GM19372 (cell line): Measurements from ENCODE around the gene SLC2A1.

ENCODE experiments used
- ATAC-seq: cut with Tn5 transposase; IDR thresholded peaks from one replicate; pipeline ENCODE4 v1.9.1; 2021; ENCODE audit warnings: mild to moderate bottlenecking, low read depth, moderate library complexity; ENCODE audit not compliant: unreplicated experiment

SLC2A1 gene

GRCh38 chr1:42944246-42944928 lies 14.3 kb downstream of the SLC2A1 start:
- ATAC-seq = no peak

- no peak for ATAC-seq
These were observed 14.9 kb downstream of the SLC2A1 start for GRCh38 chr1:42943728-42944127.

GRCh38 chr1:42943166-42943565 lies 15.5 kb downstream of the SLC2A1 start:
- no peak for ATAC-seq

- ATAC-seq = no peak
These were observed 16.2 kb downstream of the SLC2A1 start for GRCh38 chr1:42942444-42942843.

- ATAC-seq = no peak
These were observed 16.9 kb downstream of the SLC2A1 start for GRCh38 chr1:42941640-42942330.

- ATAC-seq = no peak
These were observed 17.6 kb downstream of the SLC2A1 start for GRCh38 chr1:42940851-42941639.

- no peak for ATAC-seq
These were observed 19.7 kb downstream of the SLC2A1 start for GRCh38 chr1:42938645-42939615.

- ATAC-seq = no peak
These were observed 20.6 kb downstream of the SLC2A1 start for GRCh38 chr1:42937836-42938644.

- ATAC-seq = no peak
These were observed 21.4 kb downstream of the SLC2A1 start for GRCh38 chr1:42937141-42937696.

- no peak for ATAC-seq
These were observed 22.2 kb downstream of the SLC2A1 start for GRCh38 chr1:42936309-42937078.

- no peak for ATAC-seq
These were observed 22.7 kb downstream of the SLC2A1 start for GRCh38 chr1:42935971-42936308.

- no peak for ATAC-seq
These were observed 23.3 kb downstream of the SLC2A1 start for GRCh38 chr1:42935313-42935895.

GRCh38 chr1:42934541-42935312 lies 23.9 kb downstream of the SLC2A1 start:
- no peak for ATAC-seq

- ATAC-seq = no peak
These were observed 24.8 kb downstream of the SLC2A1 start for GRCh38 chr1:42933610-42934491.

- no peak for ATAC-seq
These were observed 25.5 kb downstream of the SLC2A1 start for GRCh38 chr1:42933060-42933586.

- ATAC-seq = peak; percentile 2
These were observed 26.2 kb downstream of the SLC2A1 start for GRCh38 chr1:42932442-42932941.
